Measurements from ENCODE around the gene UGT1A4.

DNA sequence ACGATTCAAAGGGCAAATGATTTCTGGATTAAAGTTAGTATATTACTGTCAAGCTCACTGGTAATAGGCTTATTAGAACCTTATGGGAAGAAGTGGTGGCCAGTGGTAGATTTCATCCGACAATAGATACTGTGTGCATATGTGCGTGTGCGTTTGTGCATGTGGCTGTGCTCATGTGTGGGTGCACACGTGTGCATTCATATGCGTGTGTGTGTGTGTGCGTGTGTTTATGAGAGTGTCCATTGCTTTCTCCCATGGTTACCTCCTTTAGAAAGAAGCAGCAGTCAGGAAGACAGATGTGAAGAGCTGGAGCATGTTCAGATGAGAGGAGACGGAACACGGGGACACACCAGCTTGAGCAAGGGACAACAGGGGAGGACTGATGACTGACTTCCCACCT, 50.7 kb downstream of the UGT1A4 start:
- TF ChIP-seq, protein P1, sequence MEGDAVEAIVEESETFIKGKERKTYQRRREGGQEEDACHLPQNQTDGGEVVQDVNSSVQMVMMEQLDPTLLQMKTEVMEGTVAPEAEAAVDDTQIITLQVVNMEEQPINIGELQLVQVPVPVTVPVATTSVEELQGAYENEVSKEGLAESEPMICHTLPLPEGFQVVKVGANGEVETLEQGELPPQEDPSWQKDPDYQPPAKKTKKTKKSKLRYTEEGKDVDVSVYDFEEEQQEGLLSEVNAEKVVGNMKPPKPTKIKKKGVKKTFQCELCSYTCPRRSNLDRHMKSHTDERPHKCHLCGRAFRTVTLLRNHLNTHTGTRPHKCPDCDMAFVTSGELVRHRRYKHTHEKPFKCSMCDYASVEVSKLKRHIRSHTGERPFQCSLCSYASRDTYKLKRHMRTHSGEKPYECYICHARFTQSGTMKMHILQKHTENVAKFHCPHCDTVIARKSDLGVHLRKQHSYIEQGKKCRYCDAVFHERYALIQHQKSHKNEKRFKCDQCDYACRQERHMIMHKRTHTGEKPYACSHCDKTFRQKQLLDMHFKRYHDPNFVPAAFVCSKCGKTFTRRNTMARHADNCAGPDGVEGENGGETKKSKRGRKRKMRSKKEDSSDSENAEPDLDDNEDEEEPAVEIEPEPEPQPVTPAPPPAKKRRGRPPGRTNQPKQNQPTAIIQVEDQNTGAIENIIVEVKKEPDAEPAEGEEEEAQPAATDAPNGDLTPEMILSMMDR (IDR thresholded peaks at IDR 0.05; ENCODE audit: low read depth, low read length, poor library complexity, severe bottlenecking), result no peak
- TF ChIP-seq EZH2phosphoT487 (IDR thresholded peaks at IDR 0.05; ENCODE audit: borderline replicate concordance, low read length), result no peak
